Cardiac muscle cell (in vitro differentiated cells and primary cell): Measurements from ENCODE around the gene PELI3. TPM values are rescaled to one million over a fixed set of nuclear protein-coding genes. Genes with fewer than 3 reads are reported as not detected.

Experiments
- DNase-seq, 2 donors: peaks; one replicate each; pipeline versions ENCODE4 v3.0.0 to v3.0.0-alpha.2; 2010 to 2017; ENCODE audit warnings: low read depth in 1 of 2, low spot score in 1 of 2
- H3K27ac ChIP-seq: fragments of 200-600 bp; sonication (generic); 2 replicates; pipeline ENCODE4 v1.5.1; 2016
- H3K27me3 ChIP-seq: fragments of 200-600 bp; sonication (generic); 2 replicates; pipeline ENCODE4 v1.6.0; 2016; ENCODE audit warnings: control low read depth
- H3K36me3 ChIP-seq: fragments of 200-600 bp; sonication (generic); 2 replicates; pipeline ENCODE4 v1.5.1; 2016; ENCODE audit warnings: control low read depth
- H3K4me1 ChIP-seq: fragments of 200-600 bp; sonication (generic); 2 replicates; pipeline ENCODE4 v1.8.1; 2017; ENCODE audit warnings: low read depth, mild to moderate bottlenecking, mixed run types
- H3K4me3 ChIP-seq: fragments of 200-600 bp; sonication (generic); 2 replicates; pipeline ENCODE4 v1.5.1; 2016; ENCODE audit warnings: mild to moderate bottlenecking
- H3K9me3 ChIP-seq: fragments of 200-600 bp; sonication (generic); 2 replicates; pipeline ENCODE4 v1.5.1; 2017; ENCODE audit warnings: low read depth, mild to moderate bottlenecking, control low read depth
- CTCF ChIP-seq: IDR thresholded peaks from 2 replicates; pipeline ENCODE4 v1.5.1; 2012; ENCODE audit warnings: low read depth, mild to moderate bottlenecking, low read length
- polyA plus RNA-seq: library from polyadenylated mRNA; unstranded; fragments of >200 nt; fragmentation: Nextera tagmentation; extraction: Ambion mirVana; gene quantifications from 2 replicates; pipeline ENCODE4 v1.2.1, GENCODE V29; 2016
- total RNA-seq: library from RNA; depleted of rRNA; stranded (reverse); fragments of >200 nt; gene quantifications from 2 replicates; pipeline ENCODE4 v1.2.3, GENCODE V29; 2016

The PELI3 gene
- total and polyA plus RNA-seq, 2 experiments from 2014 or later: 16.4 to 30.9 TPM

GRCh38 chr11:66470015-66470414, 3.3 kb downstream of the PELI3 start:
- Histone ChIP-seq H3K36me3 (peaks cover 15% of the 10 kb centered on the region), H3K4me3 (no peak overlapping the region), H3K27me3 (no peaks in the 10 kb centered on the region), H3K27ac (no peak overlapping the region), H3K9me3 (no peaks in the 10 kb centered on the region), H3K4me1 (peaks cover 7% of the 10 kb centered on the region)
- DNase-seq: no peak
- no peak for TF ChIP-seq CTCF

GRCh38 chr11:66471142-66471541, 4.4 kb downstream of the PELI3 start:
- Histone ChIP-seq H3K27me3 (no peaks in the 10 kb centered on the region), H3K27ac (no peak overlapping the region)
- TF ChIP-seq CTCF: no peak

GRCh38 chr11:66472054-66472453, 5.3 kb downstream of the PELI3 start:
- H3K27me3 ChIP-seq: no peaks in the 10 kb centered on the region
- H3K27ac ChIP-seq: no peak overlapping the region
- TF ChIP-seq CTCF: no peak
- H3K9me3 ChIP-seq: no peaks in the 10 kb centered on the region
- no peak for DNase-seq
- H3K4me3 ChIP-seq: no peak overlapping the region
- H3K36me3 ChIP-seq: peaks cover 15% of the 10 kb centered on the region
- peaks cover 7% of the 10 kb centered on the region for H3K4me1 ChIP-seq

More at GRCh38 chr11:66471142-66471541, 4.4 kb downstream of the PELI3 start:
- Histone ChIP-seq H3K9me3 (no peaks in the 10 kb centered on the region), H3K4me3 (no peak overlapping the region), H3K4me1 (peaks cover 7% of the 10 kb centered on the region), H3K36me3 (peaks cover 15% of the 10 kb centered on the region)
- DNase-seq: no peak

GRCh38 chr11:66473167-66473566, 6.5 kb downstream of the PELI3 start:
- Histone ChIP-seq H3K36me3 (peaks cover 15% of the 10 kb centered on the region), H3K27me3 (no peaks in the 10 kb centered on the region), H3K4me1 (no peaks in the 10 kb centered on the region), H3K9me3 (no peaks in the 10 kb centered on the region), H3K27ac (no peak overlapping the region), H3K4me3 (no peak overlapping the region)
- DNase-seq: no peak
- no peak for TF ChIP-seq CTCF

- Histone ChIP-seq H3K4me1 (no peaks in the 10 kb centered on the region), H3K9me3 (no peaks in the 10 kb centered on the region), H3K27ac (no peak overlapping the region), H3K36me3 (peaks cover 15% of the 10 kb centered on the region), H3K27me3 (no peaks in the 10 kb centered on the region), H3K4me3 (no peak overlapping the region)
- no peak for DNase-seq
- TF ChIP-seq CTCF: no peak
These were observed 7.2 kb downstream of the PELI3 start for GRCh38 chr11:66473608-66474515.
